ENCODE data around the gene USP5. TPM values are rescaled to one million over a fixed set of nuclear protein-coding genes. Genes with fewer than 3 reads are reported as not detected.

USP5 gene
- polyA plus RNA-seq, 1 donor from 2014 or later = 130 TPM

DNA sequence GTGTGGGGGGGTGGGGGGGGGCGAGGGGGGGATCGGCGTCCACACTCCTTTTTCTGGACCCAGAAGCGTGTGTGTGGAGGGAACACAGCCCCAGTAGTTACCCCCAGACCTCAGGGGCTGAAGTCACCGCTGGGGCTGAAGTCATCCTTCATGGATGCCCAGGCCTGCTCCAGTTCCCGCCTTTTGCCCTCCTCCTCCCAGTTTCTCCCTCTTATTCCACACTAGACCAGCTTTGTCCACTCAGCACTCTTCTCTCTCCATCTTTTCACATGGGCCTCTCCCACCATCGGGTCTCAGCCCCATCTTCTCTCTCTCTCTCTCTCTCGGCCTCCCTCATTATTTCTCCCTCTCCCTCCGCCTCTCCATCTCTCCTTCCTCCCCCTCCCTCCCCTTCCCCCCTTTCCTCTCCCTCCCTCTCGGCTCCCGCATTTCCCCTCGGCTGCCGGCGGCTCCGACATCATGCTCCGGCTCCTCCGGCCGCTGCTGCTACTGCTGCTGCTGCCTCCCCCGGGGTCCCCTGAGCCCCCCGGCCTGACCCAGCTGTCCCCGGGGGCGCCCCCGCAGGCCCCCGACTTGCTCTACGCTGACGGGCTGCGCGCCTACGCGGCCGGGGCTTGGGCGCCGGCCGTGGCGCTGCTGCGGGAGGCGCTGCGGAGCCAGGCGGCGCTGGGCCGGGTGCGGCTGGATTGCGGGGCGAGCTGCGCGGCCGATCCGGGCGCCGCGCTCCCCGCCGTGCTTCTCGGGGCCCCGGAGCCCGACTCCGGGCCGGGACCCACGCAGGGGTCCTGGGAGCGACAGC lies 23.8 kb upstream of the USP5 start, which contains the start of gene P3H3:
Gene P3H3 (plus strand): TSS at position 426 of the 799 bp plus-strand sequence. CDS start 34 bp downstream, at position 460.
- Histone ChIP-seq H3K9me3 (ENCODE audit: low read length) (no peaks in the 10 kb centered on the region), H3K36me3 (ENCODE audit: insufficient read depth, low read length) (no peaks in the 10 kb centered on the region), H3K79me2 (replicated peaks; ENCODE audit: insufficient read depth, low read length) (peaks cover 17% of the 10 kb centered on the region), H3K4me3 (ENCODE audit: low read length) (peak within 1 kb of the TSS; percentile 99), H4K20me1 (ENCODE audit: insufficient read depth) (no peaks in the 10 kb centered on the region), H3F3A (ENCODE audit: insufficient read depth, low read length, poor library complexity, severe bottlenecking) (peaks cover 10% of the 10 kb centered on the region), H3K4me2 (ENCODE audit: low read length) (peak within 1 kb of the TSS; percentile 99), H3K9me2 (ENCODE audit: insufficient read depth, low read length) (no peaks in the 10 kb centered on the region), H2AFZ (ENCODE audit: low read depth, low read length) (peak within 1 kb of the TSS; percentile 23), H3K27me3 (ENCODE audit: insufficient read depth, low read depth, low read length) (no peaks in the 10 kb centered on the region), H3K9ac (ENCODE audit: low read length) (peak within 1 kb of the TSS; percentile 95), H3K27ac (ENCODE audit: low read length) (peak within 1 kb of the TSS; percentile 94)
- TF ChIP-seq EZH2 (IDR thresholded peaks at IDR 0.05; ENCODE audit: borderline replicate concordance, insufficient read depth, low read length, poor library complexity, severe bottlenecking) (no peak), SMC3 (conservative IDR thresholded peaks at IDR 0.05; ENCODE audit: poor library complexity) (no peak), POLR2AphosphoS5 (IDR thresholded peaks at IDR 0.05) (peak; percentile 75), REST (IDR thresholded peaks at IDR 0.05; ENCODE audit: borderline replicate concordance) (peak; percentile 30), TAF1 (IDR thresholded peaks at IDR 0.05; ENCODE audit: low read depth) (peak; percentile 41), RAD21 (conservative IDR thresholded peaks at IDR 0.05) (peak; percentile 10), EP300 (conservative IDR thresholded peaks at IDR 0.05; ENCODE audit: poor library complexity, severe bottlenecking) (no peak)
- TF ChIP-seq, protein P1, sequence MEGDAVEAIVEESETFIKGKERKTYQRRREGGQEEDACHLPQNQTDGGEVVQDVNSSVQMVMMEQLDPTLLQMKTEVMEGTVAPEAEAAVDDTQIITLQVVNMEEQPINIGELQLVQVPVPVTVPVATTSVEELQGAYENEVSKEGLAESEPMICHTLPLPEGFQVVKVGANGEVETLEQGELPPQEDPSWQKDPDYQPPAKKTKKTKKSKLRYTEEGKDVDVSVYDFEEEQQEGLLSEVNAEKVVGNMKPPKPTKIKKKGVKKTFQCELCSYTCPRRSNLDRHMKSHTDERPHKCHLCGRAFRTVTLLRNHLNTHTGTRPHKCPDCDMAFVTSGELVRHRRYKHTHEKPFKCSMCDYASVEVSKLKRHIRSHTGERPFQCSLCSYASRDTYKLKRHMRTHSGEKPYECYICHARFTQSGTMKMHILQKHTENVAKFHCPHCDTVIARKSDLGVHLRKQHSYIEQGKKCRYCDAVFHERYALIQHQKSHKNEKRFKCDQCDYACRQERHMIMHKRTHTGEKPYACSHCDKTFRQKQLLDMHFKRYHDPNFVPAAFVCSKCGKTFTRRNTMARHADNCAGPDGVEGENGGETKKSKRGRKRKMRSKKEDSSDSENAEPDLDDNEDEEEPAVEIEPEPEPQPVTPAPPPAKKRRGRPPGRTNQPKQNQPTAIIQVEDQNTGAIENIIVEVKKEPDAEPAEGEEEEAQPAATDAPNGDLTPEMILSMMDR (IDR thresholded peaks at IDR 0.05; ENCODE audit: poor library complexity, severe bottlenecking) = peak; percentile 54

DNA sequence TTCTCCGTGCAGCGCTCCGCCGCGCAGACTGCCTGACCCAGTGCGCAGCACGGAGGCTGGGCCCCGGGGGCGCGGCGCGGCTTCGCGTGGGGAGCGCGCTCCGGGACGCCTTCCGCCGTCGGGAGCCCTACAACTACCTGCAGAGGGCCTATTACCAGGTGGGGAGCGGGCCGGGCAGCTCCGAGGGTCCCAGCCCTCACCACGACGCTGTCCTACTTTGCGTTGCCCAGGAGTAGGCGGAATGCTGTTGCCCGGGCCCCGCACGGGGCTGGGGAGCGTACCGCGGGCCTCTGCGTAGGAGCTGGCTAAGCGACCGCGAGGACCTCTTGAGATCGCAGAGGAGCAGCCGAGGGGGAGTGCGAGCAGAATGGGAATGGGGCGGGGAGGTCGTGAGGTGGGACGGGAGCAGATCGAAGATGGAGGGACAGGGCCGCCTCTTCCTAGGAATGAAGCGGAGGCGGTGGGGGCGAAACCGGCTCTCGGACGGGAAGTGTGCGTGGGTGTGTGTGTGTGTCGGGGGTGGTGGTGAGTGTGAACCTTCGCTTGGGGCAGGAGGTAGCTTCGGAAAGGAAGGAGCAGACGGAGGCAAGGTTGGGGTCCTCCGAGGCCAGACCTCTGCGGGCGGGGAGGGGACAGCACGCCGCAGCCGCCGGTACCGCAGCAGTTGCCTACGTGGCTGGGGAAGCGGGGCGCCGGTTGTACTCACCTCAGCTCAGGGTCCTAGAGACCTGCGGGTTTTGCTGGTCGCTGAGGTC lies 23.0 kb upstream of the USP5 start:
- H3K36me3 ChIP-seq (ENCODE audit: insufficient read depth, low read length) = no peaks in the 10 kb centered on the region
- no peaks in the 10 kb centered on the region for H3K9me3 ChIP-seq (ENCODE audit: low read length)
- H3F3A ChIP-seq (ENCODE audit: insufficient read depth, low read length, poor library complexity, severe bottlenecking) = peaks cover 10% of the 10 kb centered on the region
- peak; percentile 83 for TF ChIP-seq MXI1 (conservative IDR thresholded peaks at IDR 0.05; ENCODE audit: poor library complexity, severe bottlenecking)
- peak; percentile 27 for TF ChIP-seq TAF1 (IDR thresholded peaks at IDR 0.05; ENCODE audit: low read depth)
- TF ChIP-seq EP300 (conservative IDR thresholded peaks at IDR 0.05; ENCODE audit: poor library complexity, severe bottlenecking) = no peak
- peak; percentile 93 for TF ChIP-seq POLR2AphosphoS5 (IDR thresholded peaks at IDR 0.05)
- no peak for TF ChIP-seq RAD21 (conservative IDR thresholded peaks at IDR 0.05)
- TF ChIP-seq EZH2 (IDR thresholded peaks at IDR 0.05; ENCODE audit: borderline replicate concordance, insufficient read depth, low read length, poor library complexity, severe bottlenecking) = no peak
- TF ChIP-seq, protein P1 (IDR thresholded peaks at IDR 0.05; ENCODE audit: poor library complexity, severe bottlenecking) = peak; percentile 17
- TF ChIP-seq REST (IDR thresholded peaks at IDR 0.05; ENCODE audit: borderline replicate concordance) = no peak
- TF ChIP-seq SMC3 (conservative IDR thresholded peaks at IDR 0.05; ENCODE audit: poor library complexity) = peak; percentile 46
- peak overlapping the region; percentile 99 for H3K4me3 ChIP-seq (ENCODE audit: low read length)
- H3K79me2 ChIP-seq (replicated peaks; ENCODE audit: insufficient read depth, low read length) = peaks cover 17% of the 10 kb centered on the region
- peak overlapping the region; percentile 99 for H3K4me2 ChIP-seq (ENCODE audit: low read length)
- no peaks in the 10 kb centered on the region for H3K27me3 ChIP-seq (ENCODE audit: insufficient read depth, low read depth, low read length)
- no peaks in the 10 kb centered on the region for H3K9me2 ChIP-seq (ENCODE audit: insufficient read depth, low read length)
- H3K27ac ChIP-seq (ENCODE audit: low read length) = peak overlapping the region; percentile 94
- peak overlapping the region; percentile 23 for H2AFZ ChIP-seq (ENCODE audit: low read depth, low read length)
- no peaks in the 10 kb centered on the region for H4K20me1 ChIP-seq (ENCODE audit: insufficient read depth)
- H3K9ac ChIP-seq (ENCODE audit: low read length) = peak overlapping the region; percentile 95
